Skeletal muscle cell (primary cell): ENCODE data around the gene ROBO1.
"Not testable (repeated sequence)": the region's sequence is repeated elsewhere in the genome, so short reads cannot be mapped to it uniquely, and the experiment has no call there.

Source experiments
- DNase-seq: peaks from one replicate; pipeline ENCODE4 v3.0.0-alpha.2; 2010; ENCODE audit warnings: low read depth
- H3K4me3 ChIP-seq: 2 replicates; pipeline ENCODE4 v1.5.1; 2011; ENCODE audit warnings: low read depth, mild to moderate bottlenecking, control low read depth, low read length, moderate library complexity

Gene ROBO1

DNA sequence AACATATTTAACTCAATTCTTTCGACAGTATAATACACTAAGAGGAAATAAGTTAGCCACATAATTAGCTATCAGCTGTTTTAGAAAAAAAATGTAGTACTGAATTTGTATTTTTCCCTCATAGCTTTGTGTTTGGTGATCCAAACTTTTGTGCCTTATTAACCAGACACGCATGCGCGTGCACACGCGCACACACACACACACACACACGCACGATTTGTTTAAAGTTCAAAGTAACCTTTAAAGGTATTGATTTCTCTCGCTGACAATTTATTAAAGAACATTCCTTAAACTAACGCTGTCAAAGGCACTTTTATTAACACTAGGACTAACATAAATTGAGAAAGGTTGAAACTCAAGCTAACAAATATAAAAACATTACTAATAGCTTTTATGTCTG is 198.9 kb downstream of the ROBO1 start:
- no peak overlapping the region for H3K4me3 ChIP-seq
- no peak for DNase-seq

DNA sequence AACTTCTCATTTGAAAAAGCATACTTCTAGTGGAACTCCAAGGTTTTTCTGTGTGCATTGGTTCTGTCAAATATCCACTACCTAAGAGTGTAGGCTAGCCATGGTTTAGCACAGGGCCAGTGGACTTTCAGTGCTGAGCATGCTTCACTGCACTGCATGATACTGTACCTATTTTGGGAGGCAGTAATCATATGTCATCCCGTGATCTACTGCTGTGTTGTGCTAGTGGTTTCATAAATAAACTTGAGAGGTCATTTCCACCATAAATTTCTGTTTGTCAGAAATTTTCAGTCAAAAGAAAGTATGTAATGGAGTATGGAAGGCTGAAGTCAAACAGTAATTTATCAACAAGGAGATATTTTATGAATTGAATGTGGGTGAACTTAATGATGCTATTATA is 203.6 kb downstream of the ROBO1 start:
- no peak for DNase-seq
- H3K4me3 ChIP-seq: no peak overlapping the region

DNA sequence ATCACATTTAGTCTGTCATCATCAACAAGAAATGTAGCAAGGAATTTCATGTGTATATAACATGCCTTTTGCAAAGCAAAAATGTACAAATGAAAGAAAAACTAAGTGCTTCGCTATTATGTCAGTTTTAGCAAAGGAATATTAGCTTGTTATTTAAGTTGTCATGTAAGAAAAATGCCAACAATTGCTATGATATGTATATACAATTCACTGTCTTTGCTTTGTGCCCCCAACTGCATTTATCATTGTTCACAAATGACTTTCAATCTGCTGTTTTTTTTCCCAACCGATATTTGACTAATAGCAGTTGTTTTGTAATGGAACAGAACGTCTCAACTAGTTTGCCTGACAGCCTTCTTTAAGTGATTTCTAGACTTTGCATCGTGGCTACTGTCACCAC is 207.1 kb downstream of the ROBO1 start:
- no peak overlapping the region for H3K4me3 ChIP-seq
- DNase-seq: no peak

DNA sequence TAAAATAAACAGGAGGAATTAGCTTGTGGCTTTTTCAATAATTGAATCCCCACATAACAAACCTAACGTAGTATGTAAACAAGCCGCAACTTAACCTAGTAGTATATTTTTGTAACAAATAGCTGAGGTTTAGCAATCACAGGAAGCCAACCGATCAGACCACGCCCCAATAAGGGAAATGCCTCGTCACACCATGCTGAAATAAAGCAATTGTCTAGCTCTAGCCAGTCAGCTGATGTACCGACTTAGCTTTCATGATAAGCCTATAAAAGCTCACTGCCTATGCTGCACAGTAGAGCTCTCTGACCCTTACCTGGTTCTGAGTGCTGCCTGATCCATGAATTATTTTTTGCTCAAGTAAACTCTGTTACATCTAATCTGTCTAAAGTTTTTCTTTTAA is 208.9 kb downstream of the ROBO1 start:
- DNase-seq: no peak
- no peak overlapping the region for H3K4me3 ChIP-seq

DNA sequence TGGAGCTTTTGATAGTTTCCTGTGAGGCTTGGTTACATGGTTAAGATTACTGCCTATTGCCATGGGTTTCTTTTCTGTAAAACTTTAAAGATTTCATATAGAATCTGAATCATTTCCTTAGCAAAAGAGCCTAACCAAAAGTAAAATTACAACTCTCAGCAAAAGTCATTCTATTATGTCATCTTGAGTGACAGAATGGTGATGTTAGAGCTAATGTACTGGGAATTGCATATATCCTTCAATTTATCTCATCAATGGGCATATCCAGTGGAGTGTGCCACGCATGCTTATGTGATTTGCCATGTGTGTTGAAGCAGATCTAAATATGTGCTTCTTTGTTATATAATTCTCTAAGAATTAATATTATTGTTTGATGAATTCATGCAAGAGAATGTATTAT is 212.1 kb downstream of the ROBO1 start:
- DNase-seq: no peak
- no peak overlapping the region for H3K4me3 ChIP-seq

DNA sequence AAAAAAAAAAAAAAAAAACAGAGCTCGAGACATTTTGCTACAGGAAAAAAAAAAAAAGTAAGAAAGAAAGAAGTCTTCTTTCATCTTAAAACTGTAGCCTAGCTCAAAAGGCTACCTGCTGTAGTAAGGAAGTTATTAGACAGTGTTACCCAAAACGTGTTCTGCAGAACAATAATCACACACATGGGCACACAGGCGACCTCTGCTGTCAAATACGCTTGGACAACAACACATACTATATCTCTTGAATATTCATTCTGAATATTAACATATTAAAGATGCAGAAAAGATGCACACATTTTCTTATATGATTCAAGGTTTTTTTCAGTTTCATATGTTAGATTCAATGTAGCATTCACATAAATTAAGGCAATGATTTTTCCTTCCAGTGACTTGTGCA is 215.8 kb downstream of the ROBO1 start:
- no peak overlapping the region for H3K4me3 ChIP-seq
- no peak for DNase-seq

DNA sequence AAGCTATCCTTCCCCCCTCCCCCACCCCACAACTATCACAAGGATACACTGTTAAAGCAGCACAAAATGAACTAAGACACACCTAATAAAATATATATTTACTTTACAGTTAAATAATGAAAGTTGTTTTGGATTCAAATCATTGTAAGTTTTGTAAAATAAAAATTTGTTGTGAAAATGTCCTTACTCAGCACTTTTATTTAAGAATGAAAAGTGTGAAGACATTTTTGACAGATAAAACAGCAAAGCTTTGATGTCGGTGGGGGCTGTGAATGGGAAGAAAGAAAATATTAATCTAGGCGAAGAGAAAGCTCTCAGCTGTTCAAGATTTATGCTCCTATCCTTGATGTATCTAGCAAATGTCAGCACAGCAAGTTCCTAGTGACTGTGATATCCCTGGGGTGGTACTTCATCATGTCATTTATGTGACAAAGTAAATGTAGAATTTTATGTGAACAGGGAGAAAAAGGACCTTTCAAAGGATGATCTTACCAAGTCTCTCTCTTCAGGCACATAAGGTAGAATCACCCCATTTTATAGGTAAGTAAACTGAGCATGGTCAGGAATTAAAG is 216.4 kb downstream of the ROBO1 start:
- H3K4me3 ChIP-seq: no peak overlapping the region
- DNase-seq: no peak

DNA sequence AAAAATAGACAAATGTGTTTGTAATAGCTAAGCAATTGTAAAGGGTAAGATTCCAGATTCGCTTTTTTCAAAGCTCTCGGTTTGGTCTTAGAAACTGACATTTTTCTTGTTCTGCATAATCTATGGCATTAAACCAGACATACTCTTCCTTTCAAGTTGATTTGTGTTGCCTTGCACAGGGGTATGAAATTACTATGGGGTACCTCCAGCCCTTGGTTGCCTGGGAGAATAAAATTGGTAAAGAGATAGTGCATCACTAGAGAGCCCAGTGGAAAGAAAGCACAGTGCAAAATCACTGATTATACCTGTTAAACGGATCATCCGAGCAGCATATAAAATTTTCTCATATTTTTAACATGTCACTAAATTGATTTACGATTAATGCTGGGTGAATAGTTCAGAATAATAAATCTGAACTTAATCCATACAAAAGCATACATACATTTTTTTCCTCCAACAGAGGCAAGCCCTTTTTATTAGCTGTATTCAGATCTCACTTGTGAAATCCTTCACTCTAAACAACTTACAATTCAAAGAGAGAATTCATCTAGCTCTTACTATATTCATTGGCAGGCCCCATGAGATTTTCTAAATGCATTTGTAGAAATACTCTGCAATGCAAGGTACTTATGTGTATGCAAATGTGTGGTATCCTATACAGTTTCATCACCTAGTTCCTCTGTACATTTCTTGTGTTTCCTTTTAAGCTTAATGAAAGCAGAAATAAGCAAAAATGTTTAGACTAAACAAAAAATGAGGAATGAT is 224.4 kb downstream of the ROBO1 start:
- no peak for DNase-seq
- no peak overlapping the region for H3K4me3 ChIP-seq

DNA sequence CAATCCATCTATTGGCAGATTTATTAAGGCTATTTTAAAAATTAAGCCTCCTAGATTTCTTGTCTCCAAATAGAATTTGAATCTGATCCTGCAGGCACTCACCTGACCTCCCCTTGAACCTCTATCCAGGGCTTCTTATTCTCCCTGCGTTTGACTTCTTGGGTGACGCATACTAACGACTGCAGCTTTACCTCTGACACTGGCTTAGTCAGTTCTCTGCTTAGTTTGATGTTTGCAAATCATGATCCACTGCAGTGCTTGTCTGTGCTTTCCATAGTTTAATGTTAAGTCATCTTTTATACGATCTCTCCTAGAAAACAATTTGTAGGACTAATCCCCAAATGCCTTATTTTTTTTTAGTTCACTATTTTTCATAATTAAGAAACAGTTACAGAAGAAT is 233.1 kb downstream of the ROBO1 start:
- DNase-seq: no peak
- H3K4me3 ChIP-seq: no peak overlapping the region

DNA sequence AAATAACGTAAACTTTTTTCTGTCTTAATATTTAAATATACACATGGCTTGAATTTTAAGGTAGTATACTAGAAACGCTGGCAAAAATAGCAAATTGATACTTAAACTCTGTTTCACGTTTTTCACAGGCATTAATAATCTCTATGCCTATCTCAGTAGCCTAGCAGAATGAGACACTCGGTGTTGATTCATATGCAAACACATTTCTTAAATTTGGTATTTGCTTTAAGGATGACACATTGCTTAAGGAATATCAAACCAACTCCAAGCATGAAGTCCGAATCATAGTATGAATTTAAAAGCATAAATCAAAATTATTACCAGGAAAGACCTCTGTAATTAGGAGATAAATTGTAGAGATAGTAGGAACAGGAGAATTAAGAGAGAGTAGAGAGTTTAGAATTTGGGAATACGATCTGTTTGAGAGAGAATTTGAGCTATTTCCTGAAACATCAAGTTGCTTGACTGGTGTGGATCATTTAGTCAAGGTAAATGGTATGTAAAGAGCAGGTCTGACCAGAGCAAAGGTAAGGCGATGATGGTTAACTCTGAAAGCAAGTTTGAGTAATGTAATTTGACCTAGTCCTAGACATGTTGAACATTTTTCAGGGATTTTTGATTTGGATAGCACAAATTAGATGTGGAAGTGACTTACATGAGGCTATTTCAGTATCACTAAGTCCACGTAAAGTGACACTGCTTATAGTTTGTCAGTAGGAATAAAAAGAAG is 236.1 kb downstream of the ROBO1 start:
- DNase-seq: no peak
- no peak overlapping the region for H3K4me3 ChIP-seq

DNA sequence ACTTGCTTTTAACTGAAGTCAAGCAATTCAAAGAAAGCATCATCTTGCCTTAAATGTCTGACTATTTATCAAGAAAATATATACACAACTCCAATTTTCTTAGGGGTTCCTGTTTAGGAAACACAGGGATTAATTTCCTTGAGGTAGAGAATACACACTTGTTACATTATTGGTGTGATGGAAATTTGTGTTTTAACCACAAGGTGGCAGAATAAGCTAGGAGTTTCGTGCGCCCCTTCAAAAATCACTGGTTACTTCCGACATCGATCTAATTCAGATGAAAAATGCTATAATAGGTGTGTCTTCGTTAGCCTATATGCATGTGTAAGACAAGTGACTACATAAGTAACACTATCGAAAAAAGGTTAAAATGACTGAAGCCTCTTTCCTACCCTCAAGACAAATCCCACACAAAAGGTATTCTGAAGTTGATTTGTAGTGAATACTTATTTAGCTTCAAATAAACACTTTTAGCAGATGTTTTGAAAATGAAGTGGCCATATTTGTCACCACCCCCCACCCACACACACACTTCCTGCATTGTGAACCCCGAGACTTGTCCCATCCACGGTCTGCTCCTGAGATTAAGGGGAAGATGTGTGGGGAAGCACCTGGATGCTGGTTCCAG is 246.5 kb downstream of the ROBO1 start:
- H3K4me3 ChIP-seq: no peak overlapping the region
- DNase-seq: no peak

DNA sequence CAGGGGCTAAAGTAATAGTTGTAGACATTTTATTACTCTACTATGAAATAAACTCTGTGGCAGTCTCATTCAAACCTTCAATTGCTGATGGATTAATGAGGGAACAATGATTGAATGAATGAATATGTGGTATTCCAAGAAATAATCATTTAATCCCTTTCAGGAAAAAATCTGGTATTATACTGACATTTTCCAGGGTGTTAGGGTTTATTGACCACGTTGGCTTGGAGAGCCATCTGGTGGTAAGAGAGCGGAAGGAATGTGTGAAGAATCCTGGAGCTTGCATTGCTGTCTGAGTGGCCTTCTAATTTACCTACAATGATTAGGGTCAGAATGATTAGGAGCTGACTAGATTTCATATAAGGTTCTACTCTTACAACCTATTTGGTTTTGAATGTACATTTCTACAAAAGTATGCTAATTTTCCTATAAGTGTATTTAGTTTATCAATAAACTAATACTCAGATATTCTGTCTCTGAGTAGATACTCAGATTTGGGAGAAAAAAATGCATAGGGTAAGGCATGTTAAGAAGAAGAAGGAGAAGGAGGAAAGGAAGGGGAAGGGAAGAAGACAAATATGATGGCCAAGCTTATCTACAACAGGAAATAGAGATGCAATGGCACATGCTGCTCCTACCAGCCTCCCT is 249.9 kb downstream of the ROBO1 start:
- H3K4me3 ChIP-seq: no peak overlapping the region
- DNase-seq: no peak

DNA sequence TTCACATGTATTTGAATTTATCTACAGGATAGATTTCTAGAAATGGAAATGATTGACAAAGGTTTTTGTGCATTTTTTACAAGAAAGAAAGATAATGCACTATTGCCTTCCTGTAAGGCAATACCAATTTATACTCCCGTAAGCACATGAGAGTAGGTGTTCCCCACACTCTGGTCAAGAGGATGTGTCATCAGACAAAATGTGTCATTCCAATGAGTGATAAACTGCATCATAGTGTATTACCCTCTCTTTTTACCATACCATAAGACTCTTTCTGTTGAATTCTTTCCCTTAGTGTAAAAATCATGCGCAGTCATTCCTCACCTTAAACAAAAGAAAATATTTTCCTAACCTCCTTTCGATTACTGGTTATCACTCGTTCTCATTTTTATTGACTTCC is 251.0 kb downstream of the ROBO1 start:
- H3K4me3 ChIP-seq: no peak overlapping the region
- no peak for DNase-seq

DNA sequence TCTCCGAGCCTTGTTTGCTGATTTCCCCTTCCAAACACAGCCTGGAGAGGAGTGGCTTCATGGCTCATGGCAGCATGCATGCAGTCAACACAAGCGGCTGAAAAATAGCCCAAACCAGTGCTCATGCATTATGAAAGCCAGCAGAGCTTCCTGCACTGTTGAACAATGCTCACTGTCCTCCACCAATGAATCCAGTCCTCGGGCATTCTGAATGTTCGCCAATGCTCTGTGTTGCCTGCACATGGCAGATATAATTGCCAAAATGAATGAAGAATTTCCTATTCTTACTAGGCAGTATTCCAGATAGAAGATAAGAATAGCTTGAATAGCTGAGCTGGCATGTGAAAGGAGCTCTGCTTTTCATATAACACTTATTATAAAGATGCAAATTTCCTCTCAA is 252.7 kb downstream of the ROBO1 start:
- no peak for DNase-seq

DNA sequence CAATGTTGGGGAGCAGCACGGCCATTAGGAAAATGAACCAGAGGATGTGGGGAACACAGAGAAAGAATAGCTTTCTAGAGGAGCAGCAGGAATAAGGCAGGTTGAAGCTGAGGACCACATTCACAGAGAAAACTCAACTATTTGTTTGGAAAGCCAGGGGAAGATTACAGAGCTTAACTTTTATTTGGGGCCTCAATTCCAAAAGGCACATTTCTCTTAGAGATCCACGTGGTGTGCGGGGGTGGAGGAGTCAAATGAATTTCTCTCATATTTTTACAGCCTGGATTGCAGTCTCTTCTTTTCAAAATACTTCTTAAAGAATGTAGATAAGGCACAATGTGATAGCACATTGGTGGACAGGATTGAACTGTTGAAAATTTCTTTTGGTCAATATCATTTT is 253.7 kb downstream of the ROBO1 start:
- no peak overlapping the region for H3K4me3 ChIP-seq
- no peak for DNase-seq

More for the DNA sequence above, 252.7 kb downstream of the ROBO1 start:
- H3K4me3 ChIP-seq: no peak overlapping the region

DNA sequence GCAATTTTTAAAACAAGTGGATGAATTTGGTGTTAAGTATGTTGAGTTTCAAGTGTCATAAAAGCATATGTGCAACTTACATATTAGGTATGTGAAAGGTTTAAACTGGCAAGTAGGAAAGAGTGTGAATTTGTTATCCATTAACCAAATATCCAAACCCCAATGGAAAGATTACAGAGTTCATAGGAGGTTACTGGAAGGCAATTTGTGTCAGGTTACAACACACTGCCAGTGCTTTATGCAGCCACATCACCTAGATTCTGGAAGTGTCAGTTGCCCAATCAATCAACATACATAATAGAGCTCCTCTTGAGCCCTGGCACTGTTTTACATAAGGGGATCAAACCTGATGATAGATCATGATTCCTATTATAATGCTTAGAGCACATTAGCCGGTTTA is 261.0 kb downstream of the ROBO1 start:
- H3K4me3 ChIP-seq: no peak overlapping the region
- no peak for DNase-seq

DNA sequence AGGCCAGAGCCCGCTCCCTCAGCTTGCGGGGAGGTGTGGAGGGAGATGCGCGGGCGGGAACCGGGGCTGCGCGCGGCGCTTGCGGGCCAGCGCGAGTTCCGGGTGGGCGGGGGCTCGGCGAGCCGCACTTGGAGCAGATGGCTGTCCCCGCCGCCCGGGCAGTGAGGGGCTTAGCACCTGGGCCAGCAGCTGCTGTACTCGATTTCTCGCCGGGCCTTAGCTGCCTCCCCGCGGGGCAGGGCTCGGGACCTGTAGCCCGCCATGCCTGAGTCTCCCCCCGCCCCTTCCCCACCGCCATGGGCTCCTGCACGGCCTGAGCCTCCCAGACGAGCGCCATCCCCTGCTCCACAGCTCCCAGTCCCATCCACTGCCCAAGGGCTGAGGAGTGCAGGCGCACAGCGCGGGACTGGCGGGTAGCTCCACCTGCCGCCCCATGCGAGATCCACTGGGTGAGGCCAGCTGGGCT is 265.5 kb downstream of the ROBO1 start:
- not testable (repeated sequence) for H3K4me3 ChIP-seq, DNase-seq

DNA sequence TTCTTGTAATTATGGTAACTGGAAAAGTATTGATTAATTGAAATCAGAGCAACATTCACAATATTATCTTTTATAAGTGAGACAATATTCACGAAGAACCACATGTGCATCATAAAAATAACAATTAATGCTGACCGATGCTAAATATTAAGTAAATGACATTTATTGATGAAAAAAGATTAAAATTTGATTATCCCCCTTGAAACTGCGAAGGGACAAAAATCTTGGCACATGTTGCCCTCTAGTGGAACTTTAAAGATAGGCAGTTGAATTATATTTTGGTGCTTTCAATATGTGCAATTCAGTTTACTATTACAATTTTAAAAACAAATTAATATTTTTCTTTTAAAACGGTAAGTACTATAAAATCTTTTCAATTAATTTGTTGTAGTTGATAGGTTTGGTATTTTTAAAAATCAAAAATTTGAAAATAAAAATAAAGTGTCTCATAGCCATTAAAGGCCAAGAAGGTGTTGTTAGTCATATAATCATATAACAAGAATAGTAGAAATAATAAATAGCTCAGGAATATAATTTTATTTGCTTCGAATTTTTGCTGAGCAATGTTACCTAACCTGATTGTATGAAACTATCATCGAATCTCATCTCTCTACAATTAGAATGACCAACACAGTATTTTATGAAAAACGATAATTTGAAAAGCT is 270.2 kb downstream of the ROBO1 start:
- no peak for DNase-seq
- no peak overlapping the region for H3K4me3 ChIP-seq

DNA sequence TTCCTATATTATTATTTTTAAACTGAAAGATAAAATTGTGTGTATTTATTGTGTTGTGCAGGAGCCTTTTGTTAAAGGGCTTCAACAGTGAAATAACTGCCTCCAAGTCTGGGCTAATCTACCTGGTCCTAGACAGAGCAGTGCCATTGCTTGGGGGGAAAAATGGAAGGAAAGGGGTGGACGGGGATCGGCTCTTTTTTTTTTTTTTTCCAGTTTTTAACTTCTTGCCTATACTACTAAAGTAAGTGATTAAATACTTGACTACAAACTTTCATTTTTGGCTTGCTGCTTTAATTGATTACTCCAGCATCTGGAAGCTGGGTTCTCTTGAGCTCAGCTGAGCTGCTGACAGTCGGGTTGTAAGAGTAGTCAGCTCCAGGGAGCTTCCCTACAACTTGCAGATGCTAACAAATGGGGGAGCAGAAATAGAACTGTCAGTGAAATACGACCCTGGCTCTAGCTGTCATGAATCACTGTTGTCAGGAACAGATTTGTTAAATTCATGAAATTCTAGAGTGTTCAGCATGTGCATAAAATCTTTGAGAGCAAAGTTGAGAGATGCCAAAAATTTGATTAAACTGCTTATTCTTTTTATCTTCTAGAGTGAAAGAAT is 276.7 kb downstream of the ROBO1 start:
- peak; percentile 38 for DNase-seq

More for the DNA sequence above, 276.7 kb downstream of the ROBO1 start:
- H3K4me3 ChIP-seq: no peak overlapping the region
